LNCAP (cell line): Measurements from ENCODE around the gene RHO.

Source experiments
- TF ChIP-seq, protein P1 (sequence below): fragments of 450-650 bp; IDR thresholded peaks from 2 replicates; pipeline ENCODE4 v1.5.1; 2017; ENCODE audit warnings: mild to moderate bottlenecking

RHO gene

DNA sequence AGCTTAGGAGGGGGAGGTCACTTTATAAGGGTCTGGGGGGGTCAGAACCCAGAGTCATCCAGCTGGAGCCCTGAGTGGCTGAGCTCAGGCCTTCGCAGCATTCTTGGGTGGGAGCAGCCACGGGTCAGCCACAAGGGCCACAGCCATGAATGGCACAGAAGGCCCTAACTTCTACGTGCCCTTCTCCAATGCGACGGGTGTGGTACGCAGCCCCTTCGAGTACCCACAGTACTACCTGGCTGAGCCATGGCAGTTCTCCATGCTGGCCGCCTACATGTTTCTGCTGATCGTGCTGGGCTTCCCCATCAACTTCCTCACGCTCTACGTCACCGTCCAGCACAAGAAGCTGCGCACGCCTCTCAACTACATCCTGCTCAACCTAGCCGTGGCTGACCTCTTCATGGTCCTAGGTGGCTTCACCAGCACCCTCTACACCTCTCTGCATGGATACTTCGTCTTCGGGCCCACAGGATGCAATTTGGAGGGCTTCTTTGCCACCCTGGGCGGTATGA is at the start of gene RHO:
TSS of gene RHO (plus strand) at position 51 of the 512 bp plus-strand sequence. CDS start at position 146, 95 bp downstream.
- TF ChIP-seq, protein P1, sequence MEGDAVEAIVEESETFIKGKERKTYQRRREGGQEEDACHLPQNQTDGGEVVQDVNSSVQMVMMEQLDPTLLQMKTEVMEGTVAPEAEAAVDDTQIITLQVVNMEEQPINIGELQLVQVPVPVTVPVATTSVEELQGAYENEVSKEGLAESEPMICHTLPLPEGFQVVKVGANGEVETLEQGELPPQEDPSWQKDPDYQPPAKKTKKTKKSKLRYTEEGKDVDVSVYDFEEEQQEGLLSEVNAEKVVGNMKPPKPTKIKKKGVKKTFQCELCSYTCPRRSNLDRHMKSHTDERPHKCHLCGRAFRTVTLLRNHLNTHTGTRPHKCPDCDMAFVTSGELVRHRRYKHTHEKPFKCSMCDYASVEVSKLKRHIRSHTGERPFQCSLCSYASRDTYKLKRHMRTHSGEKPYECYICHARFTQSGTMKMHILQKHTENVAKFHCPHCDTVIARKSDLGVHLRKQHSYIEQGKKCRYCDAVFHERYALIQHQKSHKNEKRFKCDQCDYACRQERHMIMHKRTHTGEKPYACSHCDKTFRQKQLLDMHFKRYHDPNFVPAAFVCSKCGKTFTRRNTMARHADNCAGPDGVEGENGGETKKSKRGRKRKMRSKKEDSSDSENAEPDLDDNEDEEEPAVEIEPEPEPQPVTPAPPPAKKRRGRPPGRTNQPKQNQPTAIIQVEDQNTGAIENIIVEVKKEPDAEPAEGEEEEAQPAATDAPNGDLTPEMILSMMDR, result no peak

DNA sequence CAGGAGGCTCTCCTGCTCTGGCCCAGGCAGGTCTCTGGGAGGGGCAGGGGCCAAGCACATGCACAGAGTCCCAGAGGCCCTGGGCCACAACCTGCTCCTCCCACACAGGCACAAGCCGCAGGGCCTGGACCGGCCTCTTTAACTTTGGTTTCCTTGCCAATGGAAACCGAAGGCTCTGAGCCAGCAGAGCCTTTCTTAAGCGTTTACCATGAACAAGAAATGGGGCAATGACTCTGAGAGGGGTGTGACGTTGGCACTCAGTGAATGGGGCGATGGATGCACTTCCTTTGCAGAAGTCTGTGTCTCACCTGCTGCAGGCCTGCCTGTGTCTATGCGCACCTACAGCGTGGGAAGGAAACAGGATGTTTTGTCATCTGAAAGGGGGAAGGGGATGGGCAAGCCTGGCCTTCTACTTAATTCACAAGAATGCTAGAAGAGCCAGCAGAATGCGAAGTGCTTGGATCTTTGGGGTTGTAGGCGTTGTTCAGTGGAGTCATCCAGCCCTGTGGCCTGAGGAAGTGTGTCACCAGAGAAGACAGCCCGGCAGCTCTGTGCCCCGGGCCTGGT is 46.6 kb upstream of the RHO start:
- TF ChIP-seq, protein P1, result no peak

DNA sequence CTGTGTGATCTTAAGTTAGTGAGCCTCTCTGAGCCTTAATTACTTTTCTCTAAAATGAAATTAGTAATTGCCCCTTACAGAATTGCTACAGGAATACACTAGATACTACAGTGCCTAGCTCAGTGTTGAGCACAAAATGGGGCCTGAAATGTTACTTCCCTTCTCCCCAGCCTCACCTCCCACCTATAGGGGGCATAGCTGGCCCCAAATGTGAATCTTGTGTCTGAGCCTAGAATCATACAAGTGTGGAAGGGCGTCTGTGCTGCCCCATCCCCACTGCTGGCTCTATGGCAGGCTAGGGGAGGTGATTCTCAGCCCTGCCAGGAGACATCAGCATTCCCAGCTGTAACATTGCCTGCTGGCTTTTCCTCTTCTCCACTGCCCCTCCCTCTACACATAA is 45.7 kb upstream of the RHO start:
- TF ChIP-seq, protein P1, result no peak

DNA sequence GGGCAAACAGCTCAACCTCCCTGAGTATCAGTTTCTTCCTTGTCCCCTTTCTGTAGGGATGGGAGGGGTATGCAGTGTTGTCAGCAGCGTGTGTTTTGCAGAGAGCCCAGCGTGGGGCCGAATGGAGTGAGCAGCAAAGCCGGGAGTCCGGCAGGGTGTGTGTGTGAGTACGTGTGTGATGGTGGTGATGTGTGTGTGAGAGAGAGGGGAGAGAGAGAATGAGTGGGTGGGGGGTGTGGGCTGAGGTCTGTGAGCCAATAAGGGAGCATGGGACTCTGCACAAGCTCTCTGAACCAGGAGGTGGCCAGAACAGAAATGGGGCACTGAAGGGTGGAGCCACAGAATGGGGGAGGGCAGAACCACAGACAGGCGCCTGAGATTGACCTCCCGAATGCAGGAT is 44.6 kb upstream of the RHO start:
- TF ChIP-seq, protein P1, result no peak

DNA sequence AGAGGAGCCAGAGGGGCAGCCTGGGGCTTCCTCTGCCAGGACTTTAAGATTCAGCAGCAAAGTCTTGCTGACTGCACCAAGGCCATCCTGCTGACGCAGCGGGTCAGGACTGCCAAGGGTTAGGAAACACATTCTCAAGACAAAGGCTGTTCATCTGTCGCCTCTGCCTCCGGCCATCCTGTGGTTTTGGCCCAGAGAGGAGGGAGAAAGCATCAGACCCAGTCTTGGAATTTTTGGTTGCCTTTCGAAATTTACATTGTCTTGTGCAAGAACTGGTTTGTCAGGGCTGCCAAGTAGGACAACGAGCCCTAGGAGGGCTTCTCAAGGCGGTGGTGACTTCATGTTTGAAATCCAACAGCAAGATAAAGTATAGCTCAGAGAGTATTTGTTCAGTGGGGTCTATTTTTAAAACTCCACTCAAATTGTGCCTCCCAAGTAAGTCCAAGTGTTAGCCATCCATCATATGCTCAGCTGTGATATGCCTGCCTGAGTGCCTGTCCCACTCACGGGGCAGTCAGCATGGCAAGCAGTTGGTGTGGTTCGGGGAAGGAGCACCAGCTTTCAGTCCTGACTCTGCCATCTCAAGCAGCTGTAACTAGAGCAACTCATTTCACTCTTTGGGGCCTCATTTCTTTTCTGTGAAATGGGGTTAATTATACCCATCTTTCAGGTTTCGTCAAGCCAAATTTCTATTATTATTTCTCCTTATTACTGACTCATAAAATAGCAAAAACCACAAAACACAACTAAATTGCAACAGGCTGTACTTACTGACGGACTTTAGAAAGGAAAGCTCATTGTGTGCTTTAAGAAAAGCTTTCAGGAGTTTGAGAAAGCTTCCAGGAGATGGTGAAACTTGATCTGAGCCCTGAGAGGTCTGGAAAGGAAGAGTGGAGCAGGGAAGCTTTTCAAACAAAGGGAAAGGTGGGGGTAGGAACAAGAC is 42.4 kb upstream of the RHO start:
- TF ChIP-seq, protein P1, result no peak

DNA sequence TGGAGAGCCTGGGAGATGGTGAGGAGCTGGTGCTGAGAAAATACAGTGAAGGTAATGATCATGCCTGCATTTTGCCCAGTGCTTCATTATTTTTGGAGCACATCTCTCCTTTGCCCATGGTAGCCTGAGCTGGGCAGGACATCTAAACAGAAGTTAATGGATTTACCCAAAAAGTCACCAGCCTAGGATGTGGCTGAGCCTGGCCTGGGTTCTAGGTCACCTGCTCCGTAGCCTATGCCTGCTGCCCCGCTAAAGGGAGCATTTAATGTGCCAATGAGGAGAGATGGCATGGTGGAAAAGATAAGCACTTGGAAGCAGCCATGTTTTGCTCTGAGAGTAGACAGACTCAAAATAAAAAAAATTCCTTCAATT is 41.8 kb upstream of the RHO start:
- TF ChIP-seq, protein P1, result no peak

DNA sequence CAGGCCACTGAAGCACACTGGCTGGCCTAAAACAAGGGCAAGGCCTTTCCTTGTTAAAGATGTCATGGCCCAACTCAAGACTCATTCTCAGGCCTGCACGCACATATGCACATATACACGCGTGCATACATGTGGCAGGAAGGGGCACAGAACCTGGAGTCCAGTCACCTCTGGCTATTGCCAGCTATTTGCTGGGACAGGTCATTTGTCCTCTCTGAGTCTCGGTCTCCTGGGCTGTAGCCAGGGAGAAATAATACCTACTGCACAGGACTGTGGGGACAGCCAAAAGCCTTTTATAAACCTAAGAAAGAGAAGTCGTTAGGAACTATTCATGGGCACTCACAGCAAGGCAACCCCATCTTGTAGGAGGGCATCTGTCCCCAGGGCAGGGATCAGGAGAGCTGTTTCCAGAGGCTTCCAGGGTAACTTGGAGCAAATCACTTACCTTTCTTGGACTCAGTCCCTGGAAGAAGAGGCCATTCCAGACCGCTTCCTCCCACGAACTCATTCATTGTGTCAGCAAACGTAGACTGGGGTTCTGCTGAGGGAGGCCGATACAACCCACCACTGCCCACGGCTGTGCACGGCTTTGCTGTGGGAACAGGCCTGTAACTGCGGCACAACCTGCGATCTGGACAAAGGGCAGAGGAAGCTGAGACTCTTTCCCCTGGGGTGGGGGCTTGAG is 41.1 kb upstream of the RHO start:
- TF ChIP-seq, protein P1, result no peak
